Sigmoid colon (tissue), 7 donors: ENCODE data around the gene MRPL4. TPM values are rescaled to one million over a fixed set of nuclear protein-coding genes. Genes with fewer than 3 reads are reported as not detected.

Experiments
- DNase-seq: peaks from one replicate; pipeline ENCODE4 v3.0.0-alpha.2; 2019
- H3K27ac ChIP-seq, 4 donors: fragments of 200-600 bp; sonication (generic); one replicate each; pipeline ENCODE4 v1.5.1; 2016 to 2019; ENCODE audit warnings: mild to moderate bottlenecking in 1 of 4
- H3K27me3 ChIP-seq, 3 donors: fragments of 200-600 bp; sonication (generic); one replicate each; pipeline ENCODE4 v1.5.1; 2019; ENCODE audit warnings: mild to moderate bottlenecking in 1 of 3
- H3K36me3 ChIP-seq, 4 donors: fragments of 200-600 bp; sonication (generic); one replicate each; pipeline ENCODE4 v1.5.1; 2016 to 2019
- H3K4me1 ChIP-seq, 4 donors: fragments of 200-600 bp; sonication (generic); one replicate each; pipeline ENCODE4 v1.5.1; 2017 to 2019
- H3K4me3 ChIP-seq, 4 donors: fragments of 200-600 bp; sonication (generic); one replicate each; pipeline ENCODE4 v1.5.1; 2017 to 2019; ENCODE audit warnings: mild to moderate bottlenecking in 2 of 4, moderate library complexity in 1 of 4
- H3K9me3 ChIP-seq, 4 donors: fragments of 200-600 bp in 3 of 4; sonication (generic) in 3 of 4; one replicate each; pipeline versions ENCODE4 v1.5.1 to v1.6.1; 2013 to 2019
- CTCF ChIP-seq, 4 experiments: fragments of 450-650 bp in 3 of 4; fragments of 200-600 bp in 1 of 4; IDR thresholded peaks; one replicate each; pipeline ENCODE4 v1.5.1; 2016 to 2019; ENCODE audit warnings: antibody characterized with exemption in 4 of 4, mild to moderate bottlenecking in 3 of 4, moderate library complexity in 2 of 4
- EP300 ChIP-seq, 4 donors: sonication (generic); formaldehyde crosslinking; IDR thresholded peaks; one replicate each; pipeline ENCODE4 v1.6.1; 2017; ENCODE audit warnings: antibody characterized with exemption in 4 of 4
- POLR2A ChIP-seq, 2 donors: fragments of 450-650 bp; IDR thresholded peaks; one replicate each; pipeline ENCODE4 v1.6.1; 2016; ENCODE audit warnings: antibody characterized with exemption in 2 of 2, mild to moderate bottlenecking in 2 of 2, moderate library complexity in 2 of 2
- POLR2AphosphoS5 ChIP-seq, 4 donors: sonication (generic); formaldehyde crosslinking; IDR thresholded peaks; one replicate each; pipeline ENCODE4 v1.6.1; 2017; ENCODE audit warnings: antibody characterized with exemption in 4 of 4
- WGBS, 2 donors: extraction: QIAGEN DNeasy Blood & Tissue Kit; methylation state at CpG; one replicate each; pipeline ENCODE4 v1.1.7; 2013; 5-methylcytosine and 5-hydroxymethylcytosine counted together
- intact Hi-C: fragments of 100-400 bp; cut with DNase I; formaldehyde crosslinking; loops from one replicate; pipeline ENCODE4 v1.15.1; 2023
- polyA plus RNA-seq, 3 donors: library from polyadenylated mRNA; stranded (reverse); fragments of 200-250 nt; gene quantifications; one replicate each; pipeline ENCODE4 v1.2.3, GENCODE V29; 2013
- small RNA-seq, 3 donors: library from RNA; depleted of rRNA; stranded (forward); fragments of <200 nt; gene quantifications; one replicate each; pipeline ENCODE3, GENCODE V24; 2016
- total RNA-seq, 4 donors: library from RNA; depleted of rRNA; stranded (reverse); fragments of >200 nt; gene quantifications; one replicate each; pipeline ENCODE4 v1.1.0, GENCODE V29; 2016
- donor health status: healthy with polysubstance abuse.
- donor health status: Bipolar disorder and iron deficiency.
- donor health status: healthy.

The MRPL4 gene
- total and polyA plus RNA-seq, 7 donors = 37.9 to 85.2 (median 56.7) TPM

DNA sequence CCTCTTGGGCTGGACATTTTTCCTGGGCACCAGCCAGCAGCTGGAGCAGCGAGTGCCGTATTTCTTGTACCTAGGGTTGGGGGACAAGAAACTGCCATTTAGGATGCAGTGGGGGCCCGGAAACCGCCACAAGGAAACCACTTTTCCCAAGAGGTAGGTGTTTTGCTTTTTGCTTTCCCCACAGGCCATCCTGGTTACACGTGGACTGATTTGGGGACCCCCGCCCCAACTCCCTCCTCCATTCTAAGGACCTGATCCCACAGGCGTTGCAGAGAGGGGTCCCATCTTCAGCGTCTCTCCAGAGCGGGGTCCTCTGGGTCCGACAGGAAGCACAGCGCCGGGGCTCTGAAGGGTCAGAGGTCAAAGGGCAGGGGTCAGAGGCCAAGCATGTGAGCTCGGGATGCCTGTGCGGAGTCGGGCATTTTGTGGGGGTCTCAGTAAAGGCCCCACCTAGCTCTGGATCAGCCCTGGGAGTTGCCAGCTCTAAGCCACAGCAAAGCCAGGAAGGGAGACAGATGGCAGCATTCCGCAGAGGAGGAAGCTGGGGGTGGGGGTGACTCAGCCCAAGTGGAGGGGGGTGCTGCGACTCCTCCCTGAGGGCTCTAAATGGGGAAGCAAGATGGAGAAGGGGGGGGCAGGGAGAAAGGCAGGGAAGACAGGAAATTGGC lies 53.3 kb downstream of the MRPL4 start:
- Histone ChIP-seq H3K9me3 (no peaks in the 10 kb centered on the region), H3K4me1 (no peaks in the 10 kb centered on the region), H3K4me3 (no peak overlapping the region), H3K27me3 (peaks cover 0 to 2% (median 1%) of the 10 kb centered on the region in 3 donors), H3K27ac (no peak overlapping the region), H3K36me3 (peaks cover 0 to 4% (median 0%) of the 10 kb centered on the region in 4 donors)
- no peak for TF ChIP-seq EP300 (IDR thresholded peaks at IDR 0.05)
- TF ChIP-seq POLR2AphosphoS5 (IDR thresholded peaks at IDR 0.05) = no peak
- TF ChIP-seq CTCF (IDR thresholded peaks at IDR 0.05) = no peak
- TF ChIP-seq POLR2A (IDR thresholded peaks at IDR 0.05) = no peak
- DNase-seq = no peak
- WGBS, 2 donors = 72 to 87% methylated on average over 17 of the region's 17 CpGs
- intact Hi-C loops = no loop called here

DNA sequence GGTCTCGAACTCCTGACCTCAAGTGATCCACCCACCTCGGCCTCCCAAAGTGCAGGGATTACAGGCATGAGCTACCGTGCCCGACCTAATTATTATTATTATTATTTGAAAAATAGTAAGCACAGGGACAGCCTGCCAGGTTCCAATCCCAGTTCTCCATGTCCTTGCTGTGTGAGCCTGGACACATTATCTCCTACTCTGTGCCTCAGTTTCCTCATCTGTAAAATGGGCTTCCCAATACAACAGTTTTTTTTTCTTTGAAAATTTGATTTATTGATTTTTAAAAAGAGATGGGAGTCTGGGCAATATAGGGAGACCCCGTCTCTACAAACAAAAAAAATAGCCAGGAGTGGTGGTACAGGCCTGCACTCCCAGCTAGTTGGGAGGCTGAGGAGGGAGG lies 54.3 kb downstream of the MRPL4 start:
- WGBS, 2 donors = 90 to 92% methylated on average over 5 of the region's 5 CpGs
- DNase-seq = no peak
- Histone ChIP-seq H3K4me3 (no peak overlapping the region), H3K27me3 (no peaks in the 10 kb centered on the region), H3K27ac (no peak overlapping the region), H3K4me1 (no peaks in the 10 kb centered on the region), H3K36me3 (peaks cover 0 to 11% (median 0%) of the 10 kb centered on the region in 4 donors), H3K9me3 (no peaks in the 10 kb centered on the region)
- TF ChIP-seq EP300 (IDR thresholded peaks at IDR 0.05) = no peak
- TF ChIP-seq POLR2AphosphoS5 (IDR thresholded peaks at IDR 0.05) = no peak
- TF ChIP-seq POLR2A (IDR thresholded peaks at IDR 0.05) = no peak
- TF ChIP-seq CTCF (IDR thresholded peaks at IDR 0.05) = no peak
- intact Hi-C loops = no loop called here

GRCh38 chr19:10309423-10309822 lies 57.4 kb downstream of the MRPL4 start, which contains the start of gene ZGLP1:
Gene ZGLP1 (minus strand): TSS chr19:10309815.
- intact Hi-C loops = no loop called here
- DNase-seq = no peak
- Histone ChIP-seq H3K36me3 (peaks cover 0 to 16% (median 0%) of the 10 kb centered on the region in 4 donors), H3K27me3 (no peaks in the 10 kb centered on the region), H3K4me1 (peaks cover 0 to 1% (median 0%) of the 10 kb centered on the region in 4 donors), H3K9me3 (no peaks in the 10 kb centered on the region), H3K4me3 (no peak within 1 kb of the TSS), H3K27ac (no peak within 1 kb of the TSS)
- no peak for TF ChIP-seq POLR2A (IDR thresholded peaks at IDR 0.05)
- TF ChIP-seq EP300 (IDR thresholded peaks at IDR 0.05) = no peak
- TF ChIP-seq CTCF (IDR thresholded peaks at IDR 0.05) = no peak
- no peak for TF ChIP-seq POLR2AphosphoS5 (IDR thresholded peaks at IDR 0.05)
- 93 to 95% methylated on average over 24 of the region's 24 CpGs for WGBS, 2 donors

Small RNAs within 50 kb of the gene (small RNA-seq; reads per million reads assigned to genes)
- gene AC011511.1 (0 reads per million in 3 donors), gene MIR4322 (0 reads per million in 3 donors)

Other genes starting within 250 kb of the MRPL4 start
- 10 to 100 TPM in 1 of 4 donors, 1 to 10 TPM in 3; 6.1 to 19.9 (median 8.5) TPM for gene COL5A3, start 241.7 kb upstream of the MRPL4 start, total RNA-seq
- gene COL5A3, start 241.7 kb upstream of the MRPL4 start, polyA plus RNA-seq = 1 to 10 TPM in 2 of 3 donors, under 1 TPM in 1; 0.46 to 8.0 (median 3.0) TPM
- gene RDH8, start 238.7 kb upstream of the MRPL4 start, total RNA-seq = not detected
- not detected for gene RDH8, start 238.7 kb upstream of the MRPL4 start, polyA plus RNA-seq
- 10 to 100 TPM; 25.3 to 44.9 (median 27.9) TPM for gene SHFL, start 165.9 kb upstream of the MRPL4 start, total RNA-seq
- 10 to 100 TPM; 17.1 to 39.0 (median 23.4) TPM for gene SHFL, start 165.9 kb upstream of the MRPL4 start, polyA plus RNA-seq
- not detected for gene ANGPTL6, start 149.5 kb upstream of the MRPL4 start, total RNA-seq
- gene ANGPTL6, start 149.5 kb upstream of the MRPL4 start, polyA plus RNA-seq = 1 to 10 TPM in 1 of 3 donors, under 1 TPM in 1, not detected in 1; 0.69 to 1.6 TPM
- gene PPAN, start 145.9 kb upstream of the MRPL4 start, total RNA-seq = 10 to 100 TPM; 24.6 to 29.1 (median 25.8) TPM
- gene PPAN, start 145.9 kb upstream of the MRPL4 start, polyA plus RNA-seq = 10 to 100 TPM; 16.2 to 58.7 (median 18.5) TPM
- 10 to 100 TPM in 1 of 4 donors, 1 to 10 TPM in 3; 2.9 to 10.3 (median 6.3) TPM for gene P2RY11, start 140.5 kb upstream of the MRPL4 start, total RNA-seq
- 10 to 100 TPM in 1 of 3 donors, 1 to 10 TPM in 2; 1.2 to 18.5 (median 1.8) TPM for gene P2RY11, start 140.5 kb upstream of the MRPL4 start, polyA plus RNA-seq
- gene EIF3G, start 132.3 kb upstream of the MRPL4 start, total RNA-seq = 100 to 1,000 TPM; 278 to 392 (median 336) TPM
- 100 to 1,000 TPM; 103 to 210 (median 202) TPM for gene EIF3G, start 132.3 kb upstream of the MRPL4 start, polyA plus RNA-seq
- gene DNMT1, start 57.3 kb upstream of the MRPL4 start, total RNA-seq = 10 to 100 TPM; 22.1 to 47.6 (median 34.9) TPM
- gene DNMT1, start 57.3 kb upstream of the MRPL4 start, polyA plus RNA-seq = 10 to 100 TPM; 12.0 to 47.9 (median 13.6) TPM
- gene S1PR2, start 20.9 kb upstream of the MRPL4 start, total RNA-seq = 10 to 100 TPM in 3 of 4 donors, 1 to 10 TPM in 1; 7.1 to 13.0 (median 10.6) TPM
- gene S1PR2, start 20.9 kb upstream of the MRPL4 start, polyA plus RNA-seq = 1 to 10 TPM; 1.2 to 3.6 (median 3.5) TPM
- 10 to 100 TPM; 11.0 to 33.1 (median 13.5) TPM for gene ICAM1, start 18.9 kb downstream of the MRPL4 start, total RNA-seq
- gene ICAM1, start 18.9 kb downstream of the MRPL4 start, polyA plus RNA-seq = 10 to 100 TPM in 2 of 3 donors, 1 to 10 TPM in 1; 5.4 to 27.0 (median 15.7) TPM
- gene ICAM4, start 34.7 kb downstream of the MRPL4 start, total RNA-seq = not detected
- under 1 TPM in 1 of 3 donors, not detected in 2; 0.42 TPM for gene ICAM4, start 34.7 kb downstream of the MRPL4 start, polyA plus RNA-seq
- gene ICAM5, start 37.7 kb downstream of the MRPL4 start, total RNA-seq = under 1 TPM in 2 of 4 donors, not detected in 2; 0.54 to 0.83 TPM
- under 1 TPM in 2 of 3 donors, not detected in 1; 0.23 to 0.92 TPM for gene ICAM5, start 37.7 kb downstream of the MRPL4 start, polyA plus RNA-seq
- gene ZGLP1, start 57.6 kb downstream of the MRPL4 start, total RNA-seq = 1 to 10 TPM; 1.1 to 4.3 (median 2.4) TPM
- gene ZGLP1, start 57.6 kb downstream of the MRPL4 start, polyA plus RNA-seq = 1 to 10 TPM in 2 of 3 donors, not detected in 1; 2.4 to 6.0 TPM
- 10 to 100 TPM; 25.2 to 45.9 (median 31.9) TPM for gene FDX2, start 63.8 kb downstream of the MRPL4 start, total RNA-seq
- gene FDX2, start 63.8 kb downstream of the MRPL4 start, polyA plus RNA-seq = 10 to 100 TPM; 19.2 to 21.6 (median 20.1) TPM
- gene RAVER1, start 81.3 kb downstream of the MRPL4 start, total RNA-seq = 10 to 100 TPM; 10.0 to 28.5 (median 14.9) TPM
- gene RAVER1, start 81.3 kb downstream of the MRPL4 start, polyA plus RNA-seq = 10 to 100 TPM in 2 of 3 donors, 1 to 10 TPM in 1; 8.4 to 37.0 (median 14.8) TPM
- 1 to 10 TPM; 1.9 to 4.2 (median 3.4) TPM for gene ICAM3, start 87.4 kb downstream of the MRPL4 start, total RNA-seq
- 10 to 100 TPM; 24.5 to 45.2 (median 35.4) TPM for gene ICAM3, start 87.4 kb downstream of the MRPL4 start, polyA plus RNA-seq
- gene TYK2, start 128.4 kb downstream of the MRPL4 start, total RNA-seq = 100 to 1,000 TPM in 1 of 4 donors, 10 to 100 TPM in 3; 36.7 to 125 (median 50.3) TPM
- gene TYK2, start 128.4 kb downstream of the MRPL4 start, polyA plus RNA-seq = 100 to 1,000 TPM in 1 of 3 donors, 10 to 100 TPM in 2; 35.6 to 117 (median 38.4) TPM
- 100 to 1,000 TPM; 106 to 144 (median 118) TPM for gene CDC37, start 151.3 kb downstream of the MRPL4 start, total RNA-seq
- 100 to 1,000 TPM; 129 to 294 (median 146) TPM for gene CDC37, start 151.3 kb downstream of the MRPL4 start, polyA plus RNA-seq
- gene PDE4A, start 168.3 kb downstream of the MRPL4 start, total RNA-seq = 10 to 100 TPM in 3 of 4 donors, 1 to 10 TPM in 1; 7.6 to 14.7 (median 12.9) TPM
- gene PDE4A, start 168.3 kb downstream of the MRPL4 start, polyA plus RNA-seq = 1 to 10 TPM; 4.2 to 7.2 (median 6.2) TPM